GM12865 (cell line): ENCODE measurements around the gene GRB10.
"Not testable (repeated sequence)": the region's sequence is repeated elsewhere in the genome, so short reads cannot be mapped to it uniquely, and the experiment has no call there.

Source experiments
- DNase-seq: peaks from one replicate; pipeline ENCODE4 v3.0.0; 2010; ENCODE audit warnings: low read depth
- H3K4me3 ChIP-seq: 2 replicates; pipeline ENCODE4 v1.5.1; 2011; ENCODE audit warnings: mild to moderate bottlenecking, low read depth, low read length, control low read depth
- TF ChIP-seq, protein P1 (sequence below): IDR thresholded peaks from 2 replicates; pipeline ENCODE4 v1.5.1; 2011; ENCODE audit warnings: low read length, control low read depth, low read depth, inconsistent platforms; ENCODE audit not compliant: insufficient read depth; ENCODE audit errors: missing control alignments

GRB10 gene

DNA sequence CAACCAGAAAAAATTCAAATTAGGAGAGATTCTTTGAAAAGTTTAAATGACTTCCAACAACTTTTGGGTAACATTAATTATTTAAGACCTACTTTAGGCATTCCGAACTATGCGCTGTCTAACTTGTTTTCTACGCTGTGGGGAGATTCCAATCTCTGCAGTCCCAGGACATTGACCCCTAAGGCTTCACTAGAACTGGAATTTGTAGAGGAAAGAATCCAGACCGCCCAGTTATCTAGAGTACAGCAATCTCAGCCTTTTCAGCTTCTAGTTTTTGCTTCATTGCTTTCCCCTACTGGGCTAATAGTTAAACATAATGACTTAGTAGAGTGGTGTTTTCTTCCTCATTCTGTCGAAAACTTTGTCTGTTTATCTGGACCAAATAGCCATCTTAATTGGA lies 202.6 kb downstream of the GRB10 start:
- TF ChIP-seq, protein P1, sequence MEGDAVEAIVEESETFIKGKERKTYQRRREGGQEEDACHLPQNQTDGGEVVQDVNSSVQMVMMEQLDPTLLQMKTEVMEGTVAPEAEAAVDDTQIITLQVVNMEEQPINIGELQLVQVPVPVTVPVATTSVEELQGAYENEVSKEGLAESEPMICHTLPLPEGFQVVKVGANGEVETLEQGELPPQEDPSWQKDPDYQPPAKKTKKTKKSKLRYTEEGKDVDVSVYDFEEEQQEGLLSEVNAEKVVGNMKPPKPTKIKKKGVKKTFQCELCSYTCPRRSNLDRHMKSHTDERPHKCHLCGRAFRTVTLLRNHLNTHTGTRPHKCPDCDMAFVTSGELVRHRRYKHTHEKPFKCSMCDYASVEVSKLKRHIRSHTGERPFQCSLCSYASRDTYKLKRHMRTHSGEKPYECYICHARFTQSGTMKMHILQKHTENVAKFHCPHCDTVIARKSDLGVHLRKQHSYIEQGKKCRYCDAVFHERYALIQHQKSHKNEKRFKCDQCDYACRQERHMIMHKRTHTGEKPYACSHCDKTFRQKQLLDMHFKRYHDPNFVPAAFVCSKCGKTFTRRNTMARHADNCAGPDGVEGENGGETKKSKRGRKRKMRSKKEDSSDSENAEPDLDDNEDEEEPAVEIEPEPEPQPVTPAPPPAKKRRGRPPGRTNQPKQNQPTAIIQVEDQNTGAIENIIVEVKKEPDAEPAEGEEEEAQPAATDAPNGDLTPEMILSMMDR, result no peak
- H3K4me3 ChIP-seq, result no peak overlapping the region
- no peak for DNase-seq

DNA sequence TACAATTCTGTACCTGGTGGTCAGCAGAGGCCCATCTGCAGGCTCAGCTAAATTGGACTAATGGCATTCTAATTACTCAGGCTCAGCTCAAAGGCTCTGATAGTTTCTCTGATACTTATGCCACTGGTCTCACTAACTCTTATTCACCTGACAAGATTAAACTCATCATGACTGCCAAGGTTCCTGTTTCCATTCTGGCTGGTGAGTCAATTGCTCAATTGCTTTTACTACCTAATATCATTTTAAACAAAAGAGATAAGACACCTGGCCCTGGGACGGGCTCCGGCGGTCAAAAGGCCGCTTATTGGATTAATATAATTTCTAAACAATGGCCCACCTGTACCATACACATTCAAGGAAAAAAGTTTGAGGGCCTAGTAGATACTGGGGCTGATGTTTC lies 204.6 kb downstream of the GRB10 start:
- DNase-seq, H3K4me3 ChIP-seq: not testable (repeated sequence)

DNA sequence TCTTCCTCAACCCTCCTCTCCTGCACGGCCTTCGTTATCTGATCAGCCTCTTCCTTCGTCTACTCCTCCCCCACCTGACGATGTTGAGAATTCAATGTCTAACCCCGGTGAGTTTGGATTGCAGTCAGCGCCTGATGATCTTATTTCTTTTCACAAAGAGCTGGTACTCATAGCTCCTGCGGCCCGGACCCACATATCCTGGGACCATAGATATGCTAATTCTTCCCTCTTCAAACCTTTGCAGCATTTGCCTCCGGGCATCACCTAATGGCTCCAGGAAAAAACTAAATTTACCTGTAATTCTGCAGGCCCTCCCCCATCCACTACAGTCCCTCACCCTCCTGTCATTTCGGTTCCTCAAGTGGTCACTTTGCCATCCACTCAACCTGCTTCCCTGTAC lies 205.1 kb downstream of the GRB10 start:
- TF ChIP-seq, protein P1, result no peak
- H3K4me3 ChIP-seq, result no peak overlapping the region
- DNase-seq, result no peak

DNA sequence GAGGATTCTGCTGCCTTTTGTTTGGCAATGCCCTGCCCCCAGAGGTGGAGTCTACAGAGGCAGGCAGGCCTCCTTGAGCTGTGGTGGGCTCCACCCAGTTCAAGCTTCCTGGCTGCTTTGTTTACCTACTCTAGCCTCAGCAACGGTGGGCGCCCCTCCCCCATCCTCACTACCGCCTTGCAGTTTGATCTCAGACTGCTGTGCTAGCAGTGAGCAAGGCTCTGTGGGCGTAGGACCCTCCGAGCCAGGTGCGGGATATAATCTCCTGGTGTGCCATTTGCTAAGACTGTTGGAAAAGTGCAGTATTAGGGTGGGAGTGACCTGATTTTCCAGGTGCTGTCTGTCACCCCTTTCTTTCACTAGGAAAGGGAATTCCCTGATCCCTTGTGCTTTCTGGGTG lies 206.3 kb downstream of the GRB10 start:
- H3K4me3 ChIP-seq, DNase-seq: not testable (repeated sequence)

DNA sequence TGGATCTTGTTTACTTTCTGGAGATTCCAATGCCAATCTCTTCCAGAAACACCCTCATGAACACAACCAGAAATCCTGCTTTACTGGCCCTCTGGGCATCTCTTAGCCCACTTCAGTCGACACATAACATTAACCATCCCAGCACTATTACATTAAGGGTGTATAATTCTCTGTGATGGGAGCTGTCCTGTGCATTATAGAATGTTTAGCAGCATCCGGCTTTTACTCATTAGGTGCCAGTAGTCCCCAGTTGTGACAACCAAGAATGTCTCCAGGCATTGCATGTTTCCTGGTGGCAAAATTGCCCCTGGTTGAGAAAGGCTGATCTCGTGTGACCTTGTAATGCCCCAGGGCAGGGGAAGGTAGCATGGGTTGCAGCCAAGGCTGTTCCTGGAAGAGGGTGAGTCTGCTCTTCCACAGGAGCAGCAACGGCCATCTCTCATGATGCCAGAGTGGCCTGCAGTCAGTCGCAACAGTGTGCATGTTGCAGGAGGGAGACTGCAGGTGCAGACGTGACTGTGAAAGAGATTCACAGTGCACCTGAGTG lies 214.9 kb downstream of the GRB10 start:
- TF ChIP-seq, protein P1, result no peak
- no peak overlapping the region for H3K4me3 ChIP-seq
- no peak for DNase-seq

DNA sequence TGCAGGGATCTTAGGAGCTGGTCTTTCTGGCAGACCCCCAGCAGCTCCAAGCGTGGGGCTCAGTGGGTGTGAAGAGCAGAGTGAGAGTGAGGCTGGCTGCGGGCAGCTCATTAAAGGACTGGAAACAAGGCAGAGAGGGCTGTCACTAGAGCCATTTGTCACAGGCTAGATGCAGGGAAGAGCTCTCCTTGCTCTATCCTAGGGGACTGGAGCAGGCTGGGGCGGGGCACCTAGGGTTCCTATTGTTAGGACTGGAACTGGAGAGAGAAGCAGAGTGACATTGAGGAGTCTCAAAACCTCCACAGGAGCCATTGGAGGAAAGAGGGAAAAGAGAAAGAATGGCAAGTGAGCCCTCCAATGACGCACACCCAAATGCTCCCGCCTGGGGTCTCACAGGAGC lies 216.7 kb downstream of the GRB10 start:
- TF ChIP-seq, protein P1, result no peak
- H3K4me3 ChIP-seq, result no peak overlapping the region
- DNase-seq, result no peak

DNA sequence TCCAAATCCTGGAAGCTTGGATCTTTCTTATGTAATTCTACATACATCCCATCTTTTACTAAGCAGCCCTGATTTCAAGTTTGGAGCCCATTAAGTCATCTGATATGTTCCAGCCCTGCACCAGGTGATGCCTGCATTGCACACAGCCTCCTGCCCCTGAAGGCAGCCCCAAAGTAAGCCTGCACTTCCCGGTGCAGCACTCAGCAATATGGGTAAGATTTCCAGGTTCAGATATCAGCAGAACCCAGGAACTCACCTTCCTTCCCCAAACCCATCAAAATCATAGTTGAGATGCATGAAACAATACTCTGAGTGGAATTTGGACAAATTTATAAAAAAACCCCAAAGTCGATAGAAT lies 217.2 kb downstream of the GRB10 start:
- TF ChIP-seq, protein P1, result no peak
- DNase-seq, result no peak
- H3K4me3 ChIP-seq, result no peak overlapping the region

DNA sequence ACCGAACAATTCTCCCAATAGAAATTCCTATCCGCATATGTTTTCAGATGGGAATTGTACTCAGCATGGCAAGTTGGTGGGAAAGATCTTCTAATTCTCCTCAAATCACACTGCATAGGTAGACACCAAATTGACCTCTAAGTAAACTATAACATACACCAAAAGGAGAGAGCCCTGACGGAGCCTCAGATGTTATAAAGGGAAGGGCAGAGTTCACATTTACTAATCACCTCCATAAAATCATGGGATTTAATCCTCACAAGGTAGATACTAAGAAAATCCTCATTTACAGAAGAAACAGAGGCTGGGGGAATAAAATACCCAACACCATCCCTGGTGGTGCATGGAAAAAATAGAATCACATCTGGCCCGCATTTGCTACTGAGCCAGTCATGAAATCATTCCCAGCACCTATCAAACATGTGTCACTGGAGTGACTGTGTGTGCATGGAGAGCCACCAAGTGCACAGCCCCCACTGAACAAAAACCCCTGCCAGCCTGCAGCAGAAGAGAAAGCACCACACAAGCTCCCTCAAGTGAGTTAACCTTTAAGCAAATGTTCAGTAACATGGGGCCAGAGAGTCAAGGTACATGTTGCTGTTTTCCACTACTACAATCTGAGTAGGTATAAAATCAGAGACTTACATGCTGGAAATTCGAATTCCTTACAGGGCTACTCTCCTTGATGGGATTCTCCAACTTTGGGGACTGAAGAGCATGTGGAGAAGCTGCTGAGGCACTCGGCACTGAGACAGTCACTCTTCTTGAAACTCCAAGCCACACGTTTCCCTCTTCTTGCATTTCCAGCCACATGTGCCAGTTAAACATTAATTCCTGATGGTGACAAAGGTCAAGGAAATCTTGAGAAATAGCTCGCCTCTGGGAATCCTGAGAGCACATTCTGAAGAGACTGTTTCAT lies 217.8 kb downstream of the GRB10 start, which contains the start of gene DDC:
Gene DDC, minus strand, starts transcription at position 766 of the 919 bp plus-strand sequence. CDS start 21,320 bp downstream, outside the sequence.
- no peak within 1 kb of the TSS for H3K4me3 ChIP-seq
- DNase-seq, result no peak
- TF ChIP-seq, protein P1, result no peak
